HG03565 (cell line): Measurements from ENCODE around the gene SLITRK1.

Experiments used
- ATAC-seq: cut with Tn5 transposase; IDR thresholded peaks from one replicate; pipeline ENCODE4 v1.9.1; 2021; ENCODE audit warnings: mild to moderate bottlenecking, moderate library complexity; ENCODE audit not compliant: unreplicated experiment

Gene SLITRK1

DNA sequence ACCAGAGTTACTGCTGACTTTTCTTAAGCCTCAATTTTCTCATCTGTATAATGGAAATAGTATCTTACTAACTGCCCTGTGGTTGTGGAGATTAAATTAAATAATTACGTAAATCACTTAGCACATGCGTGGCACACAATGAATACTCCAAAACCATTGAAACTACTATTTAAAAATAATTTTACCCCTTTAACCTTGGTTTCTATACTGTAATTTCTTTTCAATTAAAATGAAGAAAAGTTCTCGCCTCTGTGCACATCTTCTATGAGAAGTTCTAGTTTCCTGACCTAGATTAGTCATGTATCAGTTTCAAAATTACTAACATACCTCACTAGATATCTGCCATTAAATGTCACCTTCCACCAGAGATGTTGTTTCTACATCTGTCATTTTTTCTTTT, 5.7 kb downstream of the SLITRK1 start:
- peak; percentile 95 for ATAC-seq

- ATAC-seq, result no peak
These were observed 14.6 kb downstream of the SLITRK1 start for GRCh38 chr13:83867708-83868107.

DNA sequence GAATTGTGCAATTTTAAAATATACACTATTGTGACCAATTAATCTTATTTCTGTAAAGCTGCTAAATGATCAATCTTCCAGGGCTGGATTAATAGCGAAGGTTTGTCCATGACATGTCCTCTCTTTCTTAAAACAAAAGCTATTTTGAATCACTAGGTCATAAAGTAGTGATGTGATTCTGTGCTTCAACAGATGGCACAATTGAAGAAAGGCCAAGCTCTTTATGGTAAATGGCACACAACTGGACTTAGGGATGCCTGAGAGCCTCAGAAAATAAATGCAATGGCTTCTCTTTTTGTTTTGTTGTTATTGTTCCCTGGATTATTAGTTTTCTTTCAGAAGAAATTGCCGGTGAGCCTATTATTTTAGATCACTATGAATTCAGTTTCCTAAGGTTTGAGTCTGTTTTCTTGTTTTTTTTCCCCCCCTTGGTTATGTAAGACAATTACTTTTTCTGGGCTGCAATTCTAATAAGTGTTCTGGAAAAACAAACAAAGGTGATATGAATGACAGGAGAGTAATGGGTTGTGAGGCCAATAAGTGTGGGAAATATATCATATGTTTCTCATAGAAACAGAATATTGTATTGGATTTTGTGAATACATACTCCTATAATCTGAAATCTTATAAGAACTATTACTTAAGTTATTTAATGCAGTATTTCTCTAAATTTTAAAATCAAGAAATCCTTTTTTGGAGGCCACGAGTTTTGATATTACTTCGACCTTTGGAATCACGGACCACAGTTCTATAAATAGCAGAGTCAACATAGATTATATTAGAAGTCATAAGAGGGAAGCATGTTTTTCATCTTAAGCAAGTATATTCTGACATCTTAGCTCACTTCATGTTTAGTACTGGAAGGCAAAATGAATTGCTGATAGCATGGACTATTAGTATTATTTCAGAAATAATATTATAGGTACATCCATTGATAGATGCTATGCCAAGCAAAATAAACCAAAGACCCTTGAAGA, 16.8 kb downstream of the SLITRK1 start:
- no peak for ATAC-seq

DNA sequence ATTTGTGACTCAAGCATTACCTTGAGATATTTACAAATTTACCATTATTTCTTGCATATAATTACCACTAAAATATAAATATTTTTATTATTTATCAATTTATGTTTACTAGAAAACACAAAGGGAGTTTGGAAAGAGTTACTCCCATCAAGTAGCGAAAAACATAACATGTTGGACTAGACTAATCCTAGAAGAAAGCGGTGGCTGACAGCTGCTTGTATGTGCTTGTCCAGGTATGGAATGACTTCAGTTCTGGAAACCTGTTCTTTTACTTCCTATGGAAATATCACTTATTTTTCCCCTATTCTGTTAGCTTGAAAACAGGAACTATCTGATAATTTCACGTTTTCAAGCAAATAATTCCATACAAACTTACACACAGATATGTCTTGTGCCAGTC, 28.5 kb downstream of the SLITRK1 start:
- no peak for ATAC-seq

- no peak for ATAC-seq
These were observed 37.2 kb downstream of the SLITRK1 start for GRCh38 chr13:83845106-83845505.

- no peak for ATAC-seq
These were observed 43.1 kb downstream of the SLITRK1 start for GRCh38 chr13:83839146-83839545.

GRCh38 chr13:83831796-83832195, 50.5 kb downstream of the SLITRK1 start:
- ATAC-seq, result no peak

DNA sequence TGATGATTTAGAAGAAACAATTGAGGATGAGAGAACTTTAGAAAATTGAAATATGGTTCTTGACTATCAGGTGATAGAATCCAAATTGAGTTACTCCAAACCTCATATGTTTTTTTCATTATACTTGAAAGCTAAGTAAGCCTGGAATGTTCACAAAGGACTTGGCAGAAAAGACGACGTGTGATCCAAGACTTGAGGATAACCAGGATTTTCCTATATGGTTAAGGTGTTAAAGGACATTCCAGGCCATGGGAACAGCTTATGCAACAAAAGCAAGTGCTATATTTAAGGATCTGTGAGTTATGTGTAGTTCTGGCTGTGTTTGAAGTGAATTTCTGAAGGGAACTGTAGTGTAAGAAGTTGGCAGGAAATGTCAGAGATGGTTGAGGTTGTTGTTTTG, 52.5 kb downstream of the SLITRK1 start:
- no peak for ATAC-seq

DNA sequence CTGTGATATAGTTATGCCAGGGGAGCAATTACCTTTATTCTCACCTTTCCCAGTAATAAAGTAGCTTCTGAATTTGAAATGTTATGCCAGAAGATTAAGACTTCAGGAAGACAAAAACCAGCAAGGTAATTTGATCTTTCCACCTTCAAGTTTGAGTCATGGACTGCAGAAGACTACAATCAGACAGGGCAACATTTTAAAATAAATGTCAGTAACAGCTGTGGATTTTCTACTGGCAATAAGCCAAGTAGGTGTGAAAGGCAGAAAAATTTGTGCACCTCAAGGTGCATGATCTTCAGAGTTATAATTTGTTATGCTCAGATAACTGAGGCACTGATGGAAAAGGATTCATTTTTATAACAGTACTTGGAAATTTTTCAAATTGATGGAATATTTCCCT, 54.9 kb downstream of the SLITRK1 start:
- no peak for ATAC-seq
